ENCODE measurements around the gene NAGLU. TPM values are rescaled to one million over a fixed set of nuclear protein-coding genes. Genes with fewer than 3 reads are reported as not detected.
A peak's percentile ranks its signal among the peaks of the same experiment; 100 is the strongest.

The NAGLU gene
- total and polyA plus RNA-seq, 2 donors from 2014 or later: 37.5 to 52.7 TPM

DNA sequence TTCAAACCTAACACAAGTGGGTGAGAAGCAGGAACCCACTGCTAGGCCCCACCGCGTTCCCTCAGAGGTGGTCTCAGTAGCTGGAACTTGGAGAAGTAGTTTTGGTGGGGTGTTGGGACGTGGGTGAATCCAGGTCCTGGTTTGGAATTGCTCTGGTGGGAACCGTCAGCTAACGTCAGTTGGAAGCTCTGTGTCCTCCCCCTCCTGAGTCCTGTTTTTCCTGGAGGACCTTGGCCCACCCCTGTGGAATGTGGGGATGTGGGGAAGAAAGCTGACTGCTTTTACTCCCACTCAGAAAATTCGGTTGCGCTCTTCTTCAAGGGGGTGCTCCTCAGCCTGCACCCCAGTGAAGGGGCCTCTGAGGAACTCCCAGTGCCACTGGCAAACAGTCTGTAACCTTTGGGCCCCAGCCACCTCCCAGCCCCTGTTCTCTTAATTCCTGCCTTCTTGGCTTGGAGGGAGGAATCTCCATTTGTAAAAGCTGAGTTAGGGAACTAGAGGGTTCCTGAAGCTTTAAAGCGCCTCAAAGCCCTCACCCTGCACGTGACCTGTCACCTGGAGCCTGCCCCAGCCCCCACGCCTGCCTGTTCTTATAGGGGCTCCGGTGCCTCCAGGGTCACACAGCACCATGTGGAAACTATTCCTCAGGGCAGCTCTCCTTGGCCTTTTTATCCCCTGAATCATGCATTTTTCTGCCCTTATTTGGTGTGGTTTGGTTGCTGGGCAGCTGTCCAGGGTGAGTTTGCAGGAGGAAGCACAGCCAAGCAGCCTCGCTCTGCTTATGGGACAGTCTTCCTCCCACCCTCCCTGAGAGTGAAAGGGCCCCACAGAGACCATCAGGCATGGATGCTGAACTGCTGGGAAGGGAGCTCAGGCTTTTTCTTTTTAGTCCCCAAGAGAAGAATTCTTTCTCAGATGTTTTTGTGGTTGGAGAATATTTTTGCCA lies 16.2 kb upstream of the NAGLU start:
- H3K4me1 ChIP-seq (ENCODE audit: control insufficient read depth in 2 of 3, insufficient read depth in 2 of 3, low read depth in 1 of 3, low read length in 3 of 3): peaks cover 19 to 67% (median 51%) of the 10 kb centered on the region in 3 donors
- intact Hi-C loops (cut with DNase I): loop anchor here (10.0 kb wide), 1 partner anchor 95 kb away; the partner anchor contains the start of gene CAVIN1
- no peaks in the 10 kb centered on the region for H3K9me3 ChIP-seq (ENCODE audit: control insufficient read depth in 2 of 3, insufficient read depth in 1 of 3, low read length in 3 of 3)
- FAIRE-seq (no peak), DNase-seq (peak; percentile 77 to 97 (median 92))
- H3K9ac ChIP-seq (ENCODE audit: low read length in 3 of 3): peak overlapping the region in 2 of 3 donors; percentile 25 to 70
- TF ChIP-seq, protein P1, sequence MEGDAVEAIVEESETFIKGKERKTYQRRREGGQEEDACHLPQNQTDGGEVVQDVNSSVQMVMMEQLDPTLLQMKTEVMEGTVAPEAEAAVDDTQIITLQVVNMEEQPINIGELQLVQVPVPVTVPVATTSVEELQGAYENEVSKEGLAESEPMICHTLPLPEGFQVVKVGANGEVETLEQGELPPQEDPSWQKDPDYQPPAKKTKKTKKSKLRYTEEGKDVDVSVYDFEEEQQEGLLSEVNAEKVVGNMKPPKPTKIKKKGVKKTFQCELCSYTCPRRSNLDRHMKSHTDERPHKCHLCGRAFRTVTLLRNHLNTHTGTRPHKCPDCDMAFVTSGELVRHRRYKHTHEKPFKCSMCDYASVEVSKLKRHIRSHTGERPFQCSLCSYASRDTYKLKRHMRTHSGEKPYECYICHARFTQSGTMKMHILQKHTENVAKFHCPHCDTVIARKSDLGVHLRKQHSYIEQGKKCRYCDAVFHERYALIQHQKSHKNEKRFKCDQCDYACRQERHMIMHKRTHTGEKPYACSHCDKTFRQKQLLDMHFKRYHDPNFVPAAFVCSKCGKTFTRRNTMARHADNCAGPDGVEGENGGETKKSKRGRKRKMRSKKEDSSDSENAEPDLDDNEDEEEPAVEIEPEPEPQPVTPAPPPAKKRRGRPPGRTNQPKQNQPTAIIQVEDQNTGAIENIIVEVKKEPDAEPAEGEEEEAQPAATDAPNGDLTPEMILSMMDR (IDR thresholded peaks at IDR 0.05; ENCODE audit: borderline replicate concordance, extremely low read depth, insufficient read depth): peak; percentile 2
- H3K36me3 ChIP-seq (ENCODE audit: control insufficient read depth in 2 of 3, insufficient read depth in 3 of 3, low read length in 3 of 3): peaks cover 0 to 28% (median 10%) of the 10 kb centered on the region in 3 donors
- H3K27me3 ChIP-seq (ENCODE audit: control insufficient read depth, insufficient read depth, low read length): no peaks in the 10 kb centered on the region
- no peak overlapping the region for H3K4me3 ChIP-seq (ENCODE audit: low read length in 3 of 3)
- H3K27ac ChIP-seq (ENCODE audit: low read depth in 2 of 2, low read length in 2 of 2): peak overlapping the region; percentile 91 to 96

DNA sequence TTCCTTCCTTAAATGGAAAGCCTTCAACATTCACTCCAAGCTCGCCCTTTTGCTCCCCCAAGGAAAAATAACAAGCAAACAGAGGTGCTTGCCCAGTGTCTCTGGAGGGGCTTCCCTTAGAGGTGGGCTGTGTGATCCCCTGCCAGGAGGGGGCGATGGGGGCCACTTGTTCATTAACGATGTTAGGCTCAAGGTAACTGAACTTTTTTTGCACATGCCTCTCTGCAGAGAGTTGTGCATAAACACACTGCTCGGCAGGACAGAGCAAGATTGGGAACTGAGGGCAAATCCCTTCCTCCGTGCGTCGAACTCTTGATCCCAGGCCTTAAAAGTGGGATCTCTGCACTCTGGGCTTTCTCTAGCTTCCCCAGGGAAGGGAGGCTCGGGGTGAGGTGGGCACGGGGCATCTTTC lies 15.5 kb upstream of the NAGLU start:
- intact Hi-C loops (cut with DNase I): no loop called here
- peaks cover 19 to 66% (median 51%) of the 10 kb centered on the region in 3 donors for H3K4me1 ChIP-seq (ENCODE audit: control insufficient read depth in 2 of 3, insufficient read depth in 2 of 3, low read depth in 1 of 3, low read length in 3 of 3)
- H3K4me3 ChIP-seq (ENCODE audit: low read length in 3 of 3): no peak overlapping the region
- FAIRE-seq: no peak
- H3K36me3 ChIP-seq (ENCODE audit: control insufficient read depth in 2 of 3, insufficient read depth in 3 of 3, low read length in 3 of 3): peaks cover 0 to 28% (median 10%) of the 10 kb centered on the region in 3 donors
- peak overlapping the region; percentile 91 to 96 for H3K27ac ChIP-seq (ENCODE audit: low read depth in 2 of 2, low read length in 2 of 2)
- no peaks in the 10 kb centered on the region for H3K27me3 ChIP-seq (ENCODE audit: control insufficient read depth, insufficient read depth, low read length)
- no peaks in the 10 kb centered on the region for H3K9me3 ChIP-seq (ENCODE audit: control insufficient read depth in 2 of 3, insufficient read depth in 1 of 3, low read length in 3 of 3)
- H3K9ac ChIP-seq (ENCODE audit: low read length in 3 of 3): peak overlapping the region in 1 of 3 donors; percentile 70
- TF ChIP-seq, protein P1 (IDR thresholded peaks at IDR 0.05; ENCODE audit: borderline replicate concordance, extremely low read depth, insufficient read depth): no peak
- DNase-seq: peak in 2 of 5 donors; percentile 39 to 51

DNA sequence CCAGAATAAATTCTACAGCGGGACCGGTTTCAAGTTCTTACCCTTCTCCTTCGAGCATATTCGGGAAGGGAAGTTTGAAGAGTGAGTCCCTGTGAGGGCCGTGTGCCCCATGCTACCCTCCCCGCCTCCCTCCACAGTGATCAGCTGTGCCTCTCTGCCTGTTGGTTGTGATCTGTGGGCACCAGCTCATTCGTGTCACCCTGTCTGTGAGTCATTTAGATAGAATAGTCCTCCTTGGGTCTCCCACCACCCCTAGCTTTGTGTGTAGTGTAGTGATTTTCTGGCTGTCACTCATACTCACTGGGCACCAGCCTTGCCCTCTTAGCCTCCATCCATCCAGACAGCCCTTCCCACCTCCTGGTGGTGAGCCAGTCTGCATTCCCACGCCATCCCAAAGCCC lies 15.0 kb upstream of the NAGLU start:
- Histone ChIP-seq H3K27ac (ENCODE audit: low read depth in 2 of 2, low read length in 2 of 2) (peak overlapping the region; percentile 91 to 96), H3K9me3 (ENCODE audit: control insufficient read depth in 2 of 3, insufficient read depth in 1 of 3, low read length in 3 of 3) (no peaks in the 10 kb centered on the region), H3K4me3 (ENCODE audit: low read length in 3 of 3) (peak overlapping the region in 1 of 3 donors; percentile 13), H3K36me3 (ENCODE audit: control insufficient read depth in 2 of 3, insufficient read depth in 3 of 3, low read length in 3 of 3) (peaks cover 0 to 25% (median 8%) of the 10 kb centered on the region in 3 donors), H3K27me3 (ENCODE audit: control insufficient read depth, insufficient read depth, low read length) (no peaks in the 10 kb centered on the region), H3K4me1 (ENCODE audit: control insufficient read depth in 2 of 3, insufficient read depth in 2 of 3, low read depth in 1 of 3, low read length in 3 of 3) (peaks cover 19 to 66% (median 51%) of the 10 kb centered on the region in 3 donors), H3K9ac (ENCODE audit: low read length in 3 of 3) (peak overlapping the region in 2 of 3 donors; percentile 27 to 70)
- DNase-seq (peak in 1 of 5 donors; percentile 45), FAIRE-seq (no peak)
- intact Hi-C loops (cut with DNase I): no loop called here
- TF ChIP-seq, protein P1 (IDR thresholded peaks at IDR 0.05; ENCODE audit: borderline replicate concordance, extremely low read depth, insufficient read depth): no peak

All from kidney (tissue), 14 donors.